Nephron (organoid): ENCODE results near the gene SNUPN.

Experiments
- H3K27ac Mint-ChIP-seq, 3 experiments: 2 replicates each; pipeline ENCODE4 v1.8.0; 2020; ENCODE audit warnings: mixed read lengths in 3 of 3, mild to moderate bottlenecking in 2 of 3, moderate library complexity in 1 of 3
- H3K27me3 Mint-ChIP-seq: 2 replicates; pipeline ENCODE4 v1.8.0; 2021; ENCODE audit warnings: low read depth, mild to moderate bottlenecking, moderate library complexity, mixed read lengths
- H3K36me3 Mint-ChIP-seq: 2 replicates; pipeline ENCODE4 v1.8.0; 2020; ENCODE audit warnings: low read depth, mixed read lengths
- H3K4me1 Mint-ChIP-seq: 2 replicates; pipeline ENCODE4 v1.8.0; 2020; ENCODE audit warnings: mixed read lengths
- H3K4me3 Mint-ChIP-seq, 3 experiments: 2 replicates each; pipeline ENCODE4 v1.8.0; 2020; ENCODE audit warnings: mild to moderate bottlenecking in 3 of 3, mixed read lengths in 3 of 3, moderate library complexity in 2 of 3
- H3K9me3 Mint-ChIP-seq: 2 replicates; pipeline ENCODE4 v1.8.0; 2020; ENCODE audit warnings: mixed read lengths
- CTCF ChIP-seq, 3 experiments: fragments of 200-600 bp; sonication (generic); IDR thresholded peaks; one replicate each; pipeline ENCODE4 v1.5.0; 2021; ENCODE audit warnings: antibody characterized with exemption in 3 of 3; ENCODE audit not compliant: unreplicated experiment in 3 of 3

Gene SNUPN

GRCh38 chr15:75646944-75647364 lies 21.4 kb upstream of the SNUPN start:
- peak overlapping the region; percentile 93 to 96 (median 93) for H3K4me3 Mint-ChIP-seq
- TF ChIP-seq CTCF (IDR thresholded peaks at IDR 0.05; ENCODE audit: unreplicated experiment in 3 of 3): no peak
- peaks cover 19% of the 10 kb centered on the region for H3K36me3 Mint-ChIP-seq
- peaks cover 6% of the 10 kb centered on the region for H3K27me3 Mint-ChIP-seq
- no peaks in the 10 kb centered on the region for H3K9me3 Mint-ChIP-seq
- peaks cover 42% of the 10 kb centered on the region for H3K4me1 Mint-ChIP-seq
- H3K27ac Mint-ChIP-seq: peak overlapping the region; percentile 67 to 79 (median 72)

GRCh38 chr15:75646112-75646943 lies 20.8 kb upstream of the SNUPN start:
- Mint-ChIP-seq H3K9me3 (no peaks in the 10 kb centered on the region), H3K4me3 (peak overlapping the region; percentile 93 to 96 (median 93)), H3K27ac (peak overlapping the region; percentile 67 to 79 (median 72)), H3K27me3 (peaks cover 6% of the 10 kb centered on the region), H3K36me3 (peaks cover 18% of the 10 kb centered on the region), H3K4me1 (peaks cover 37% of the 10 kb centered on the region)
- TF ChIP-seq CTCF (IDR thresholded peaks at IDR 0.05; ENCODE audit: unreplicated experiment in 3 of 3): no peak

GRCh38 chr15:75644376-75644775 lies 18.9 kb upstream of the SNUPN start:
- Mint-ChIP-seq H3K4me3 (peak overlapping the region; percentile 32 to 63 (median 59)), H3K9me3 (no peaks in the 10 kb centered on the region), H3K4me1 (peaks cover 17% of the 10 kb centered on the region), H3K27ac (peak overlapping the region in 1 of 3 experiments; percentile 47), H3K36me3 (no peaks in the 10 kb centered on the region), H3K27me3 (peaks cover 6% of the 10 kb centered on the region)
- no peak for TF ChIP-seq CTCF (IDR thresholded peaks at IDR 0.05; ENCODE audit: unreplicated experiment in 3 of 3)

- Mint-ChIP-seq H3K36me3 (no peaks in the 10 kb centered on the region), H3K27ac (no peak overlapping the region), H3K9me3 (no peaks in the 10 kb centered on the region), H3K4me3 (no peak overlapping the region), H3K4me1 (peaks cover 22% of the 10 kb centered on the region), H3K27me3 (peaks cover 6% of the 10 kb centered on the region)
- TF ChIP-seq CTCF (IDR thresholded peaks at IDR 0.05; ENCODE audit: unreplicated experiment in 3 of 3): no peak
These were observed 16.1 kb upstream of the SNUPN start for GRCh38 chr15:75641603-75642002.

- H3K4me3 Mint-ChIP-seq: peak overlapping the region; percentile 86 to 95 (median 92)
- H3K27ac Mint-ChIP-seq: peak overlapping the region; percentile 92 to 94 (median 93)
- H3K36me3 Mint-ChIP-seq: no peaks in the 10 kb centered on the region
- H3K27me3 Mint-ChIP-seq: peaks cover 2% of the 10 kb centered on the region
- no peak for TF ChIP-seq CTCF (IDR thresholded peaks at IDR 0.05; ENCODE audit: unreplicated experiment in 3 of 3)
- H3K9me3 Mint-ChIP-seq: no peaks in the 10 kb centered on the region
- peaks cover 20% of the 10 kb centered on the region for H3K4me1 Mint-ChIP-seq
These were observed 15.6 kb upstream of the SNUPN start for GRCh38 chr15:75641179-75641503.
